A549 treated with ZK216348 at 1 μM for 4 hours (cell line): Measurements from ENCODE around the gene CLCNKA. TPM values are rescaled to one million over a fixed set of nuclear protein-coding genes. Genes with fewer than 3 reads are reported as not detected.

Experiments used
- total RNA-seq: library from RNA; stranded (reverse); fragments of 200-300 nt; extraction: Qiagen RNA extraction; gene quantifications from 5 replicates; pipeline ENCODE4 v1.2.3, GENCODE V29; 2022; ENCODE audit warnings: low read depth

The CLCNKA gene
- 0.06 TPM in 1 of 5 replicates, not detected in the others for total RNA-seq

DNA sequence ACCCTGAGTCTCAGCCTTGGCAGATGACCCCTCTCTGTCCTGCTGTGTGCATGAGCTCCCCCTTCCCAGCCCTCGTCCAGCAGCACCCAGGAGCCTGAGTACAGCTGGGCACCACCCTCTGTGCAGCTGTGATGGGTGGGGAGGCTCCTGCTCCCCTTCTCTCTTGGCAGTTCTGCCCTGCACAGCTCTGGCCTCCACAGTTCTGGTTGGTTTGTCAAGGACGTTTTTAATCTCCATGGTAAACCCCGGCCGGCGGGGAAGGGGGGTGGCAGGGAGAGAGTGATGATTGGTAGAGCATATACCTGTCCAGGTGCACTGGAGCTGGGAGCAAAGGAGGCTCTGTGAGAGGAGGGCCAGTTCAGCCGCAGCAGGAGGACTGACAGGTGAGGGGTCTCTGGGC, at the start of gene CLCNKA:
TSS of gene CLCNKA (plus strand) at position 356 of the 400 bp plus-strand sequence. CDS start 584 bp downstream, outside the sequence.

DNA sequence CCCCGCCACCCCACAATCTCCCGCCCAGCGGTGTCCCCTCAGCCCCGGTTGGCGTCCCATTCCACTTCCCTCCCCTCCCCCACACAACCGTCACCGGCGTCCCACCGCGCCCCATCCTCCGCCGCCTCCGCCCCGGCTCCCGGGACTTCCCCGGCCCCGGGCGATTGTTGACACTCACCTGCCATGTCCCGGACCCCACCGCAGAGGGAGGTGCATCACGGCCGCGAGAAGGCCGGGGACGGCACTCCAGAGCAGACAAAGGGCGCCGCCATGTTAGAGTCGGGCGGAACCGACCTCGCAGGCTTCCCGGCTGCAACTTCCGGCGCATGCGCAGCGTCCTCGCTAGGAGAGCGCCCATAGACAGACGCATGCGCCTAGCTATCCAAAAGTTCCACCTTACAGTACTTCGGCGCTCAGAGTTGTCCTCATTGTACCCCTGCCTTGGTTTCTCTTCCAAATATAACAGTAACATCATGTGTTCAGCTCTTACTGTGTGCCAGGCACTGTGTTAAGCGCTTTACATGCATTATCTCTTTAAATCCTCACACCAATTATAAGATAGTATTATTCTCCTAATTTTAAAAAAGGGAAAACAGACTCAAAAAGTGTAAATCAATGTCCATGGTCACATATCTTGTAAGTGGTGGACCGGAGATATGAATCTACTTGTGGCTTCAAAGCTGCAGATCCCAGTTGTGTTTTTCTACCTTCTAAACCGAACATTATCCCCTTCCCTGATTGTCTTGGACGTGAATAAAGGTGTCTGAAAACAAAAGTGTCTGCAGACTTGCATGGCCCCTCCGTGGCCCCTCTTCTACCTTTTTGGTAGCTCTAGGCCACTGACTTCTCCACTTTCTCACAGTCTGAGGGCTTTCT, 45.8 kb upstream of the CLCNKA start, which contains the start of gene ZBTB17:
TSS of gene ZBTB17 (minus strand) at position 297 of the 876 bp plus-strand sequence. CDS start 27,606 bp downstream, outside the sequence.

DNA sequence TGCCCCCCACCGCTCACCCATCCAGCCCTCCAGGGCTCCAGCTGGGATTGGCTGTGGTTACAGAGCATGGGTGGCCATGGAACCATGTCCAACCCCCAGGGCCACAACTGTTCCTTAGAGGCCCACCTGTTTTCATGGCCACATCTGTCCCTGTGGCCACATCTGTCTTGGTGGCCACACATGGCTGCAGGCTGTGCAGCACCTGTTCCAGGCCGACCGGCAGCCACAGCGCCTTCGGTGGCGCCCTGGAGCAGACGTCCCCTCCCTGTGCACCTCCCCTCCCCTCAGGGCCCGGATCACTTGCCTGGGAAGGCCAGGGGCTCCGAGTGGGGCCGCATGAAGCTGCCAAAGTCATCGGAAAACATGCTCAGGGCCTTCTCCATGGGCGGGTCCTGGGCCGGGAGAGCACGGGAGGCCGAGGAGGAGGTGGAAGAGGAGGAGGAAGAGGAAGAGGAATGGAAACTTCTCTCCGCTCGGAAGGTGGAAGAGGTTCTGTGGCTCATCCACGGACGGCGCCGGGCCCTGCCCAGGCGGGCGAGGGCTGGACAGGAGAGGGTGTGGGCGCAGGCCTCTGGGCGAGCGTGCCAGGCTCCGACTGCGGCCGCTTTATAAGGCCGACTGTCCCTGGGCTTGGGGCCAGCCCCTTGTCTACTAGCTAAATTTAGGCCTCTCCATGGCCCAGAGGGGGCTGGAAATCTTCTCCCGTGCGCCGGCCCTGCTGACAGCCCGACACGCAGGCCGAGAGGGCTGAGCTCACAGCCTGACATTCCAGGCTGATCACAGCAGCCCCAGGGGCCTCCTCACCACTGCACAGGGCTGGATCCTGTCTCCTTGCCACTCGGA, 4.2 kb upstream of the CLCNKA start, which contains the start of gene HSPB7:
TSS of gene HSPB7 (minus strand) at position 583 of the 843 bp plus-strand sequence. CDS start at position 503, 80 bp downstream.

GRCh38 chr1:16043521-16043920, 21.7 kb downstream of the CLCNKA start, which contains the start of gene CLCNKB:
Gene CLCNKB (plus strand): TSS chr1:16043782. CDS start chr1:16044493, 711 bp downstream.

GRCh38 chr1:16073490-16074119, 51.8 kb downstream of the CLCNKA start, which contains the start of gene FAM131C:
Gene FAM131C (minus strand): TSS chr1:16073651. CDS start chr1:16073442, 209 bp downstream.

Other genes starting within 250 kb of the CLCNKA start
- gene UQCRHL, start 214.4 kb upstream of the CLCNKA start, total RNA-seq, result 6.1 to 15.5 TPM (median 7.8 TPM) in 5 replicates
- gene SPEN, start 174.3 kb upstream of the CLCNKA start, total RNA-seq, result 34.9 to 48.0 TPM (median 44.8 TPM) in 5 replicates
- 7.7 to 17.9 TPM (median 14.7 TPM) in 5 replicates for gene ZBTB17, start 45.9 kb upstream of the CLCNKA start, total RNA-seq
- gene SRARP, start 17.8 kb upstream of the CLCNKA start, total RNA-seq, result 0.05 TPM in 1 of 5 replicates, not detected in the others
- gene HSPB7, start 4.0 kb upstream of the CLCNKA start, total RNA-seq, result not detected in 5 replicates
- 0.07 to 0.22 TPM (median 0.15 TPM) in 4 of 5 replicates, not detected in the other for gene CLCNKB, start 21.7 kb downstream of the CLCNKA start, total RNA-seq
- gene FAM131C, start 51.6 kb downstream of the CLCNKA start, total RNA-seq, result 10.8 to 20.2 TPM (median 18.3 TPM) in 5 replicates
- gene EPHA2, start 134.0 kb downstream of the CLCNKA start, total RNA-seq, result 77.4 to 149 TPM (median 141 TPM) in 5 replicates
- gene ARHGEF19, start 190.6 kb downstream of the CLCNKA start, total RNA-seq, result 4.2 to 8.2 TPM (median 5.9 TPM) in 5 replicates
- gene CPLANE2, start 215.1 kb downstream of the CLCNKA start, total RNA-seq, result 2.6 to 4.2 TPM (median 3.8 TPM) in 5 replicates